Astrocyte (in vitro differentiated cells and primary cell): ENCODE results near the gene CWC27. TPM values are rescaled to one million over a fixed set of nuclear protein-coding genes. Genes with fewer than 3 reads are reported as not detected.

Experiments
- DNase-seq: peaks from one replicate; pipeline ENCODE4 v3.0.0-alpha.2; 2010; ENCODE audit warnings: low read depth
- FAIRE-seq: peaks from 2 replicates; lab custom pipeline; 2011; peaks lifted over from hg19 to GRCh38; lab: Jason Lieb, UNC
- H2AFZ ChIP-seq: 2 replicates; pipeline ENCODE4 v1.6.0; 2012; ENCODE audit warnings: low read depth, low read length, inconsistent platforms
- H3K27ac ChIP-seq: 2 replicates; pipeline ENCODE4 v1.5.1; 2011; ENCODE audit warnings: low read depth, low read length, inconsistent platforms
- H3K27me3 ChIP-seq: 2 replicates; pipeline ENCODE4 v1.6.0; 2011; ENCODE audit warnings: low read length, inconsistent platforms; ENCODE audit not compliant: insufficient read depth
- H3K36me3 ChIP-seq: 2 replicates; pipeline ENCODE4 v1.5.1; 2011; ENCODE audit warnings: low read length, inconsistent platforms; ENCODE audit not compliant: insufficient read depth
- H3K4me1 ChIP-seq: 2 replicates; pipeline ENCODE4 v1.5.1; 2011; ENCODE audit warnings: low read length, inconsistent platforms; ENCODE audit not compliant: insufficient read depth
- H3K4me2 ChIP-seq: 2 replicates; pipeline ENCODE4 v1.6.0; 2012; ENCODE audit warnings: low read length, inconsistent platforms
- H3K4me3 ChIP-seq: 2 replicates; pipeline ENCODE4 v1.5.1; 2011; ENCODE audit warnings: low read depth, mild to moderate bottlenecking, low read length, inconsistent platforms; ENCODE audit not compliant: insufficient read depth
- H3K79me2 ChIP-seq: 2 replicates; pipeline ENCODE4 v1.6.0; 2012; ENCODE audit warnings: mild to moderate bottlenecking, low read length, inconsistent platforms; ENCODE audit not compliant: insufficient read depth
- H3K9ac ChIP-seq: 2 replicates; pipeline ENCODE4 v1.6.0; 2012; ENCODE audit warnings: mild to moderate bottlenecking, low read length, inconsistent platforms
- H3K9me3 ChIP-seq: 2 replicates; pipeline ENCODE4 v1.5.1; 2012; ENCODE audit warnings: low read depth, mild to moderate bottlenecking, low read length, inconsistent platforms; ENCODE audit not compliant: insufficient read depth
- H4K20me1 ChIP-seq: 2 replicates; pipeline ENCODE4 v1.6.0; 2012; ENCODE audit warnings: low read length, inconsistent platforms; ENCODE audit not compliant: insufficient read depth
- H3K27ac Mint-ChIP-seq: one replicate; pipeline ENCODE4 v1.8.0; 2021; ENCODE audit warnings: mild to moderate bottlenecking, mixed read lengths; ENCODE audit not compliant: unreplicated experiment
- H3K27me3 Mint-ChIP-seq: one replicate; pipeline ENCODE4 v1.8.0; 2021; ENCODE audit warnings: low read depth, mixed read lengths; ENCODE audit not compliant: unreplicated experiment
- H3K36me3 Mint-ChIP-seq: one replicate; pipeline ENCODE4 v1.8.0; 2021; ENCODE audit warnings: low read depth, mixed read lengths; ENCODE audit not compliant: unreplicated experiment
- H3K4me1 Mint-ChIP-seq: one replicate; pipeline ENCODE4 v1.8.0; 2021; ENCODE audit warnings: low read depth, mixed read lengths; ENCODE audit not compliant: unreplicated experiment
- H3K4me3 Mint-ChIP-seq: one replicate; pipeline ENCODE4 v1.8.0; 2021; ENCODE audit warnings: mild to moderate bottlenecking, moderate library complexity, mixed read lengths; ENCODE audit not compliant: unreplicated experiment
- H3K9me3 Mint-ChIP-seq: one replicate; pipeline ENCODE4 v1.8.0; 2021; ENCODE audit warnings: mild to moderate bottlenecking, mixed read lengths; ENCODE audit not compliant: unreplicated experiment
- CTCF ChIP-seq: IDR thresholded peaks from 2 replicates; pipeline ENCODE4 v1.5.1; 2011; ENCODE audit warnings: low read depth, mild to moderate bottlenecking, inconsistent platforms, low read length, moderate library complexity; ENCODE audit not compliant: insufficient read depth
- EZH2 ChIP-seq: IDR thresholded peaks from 2 replicates; pipeline ENCODE4 v1.6.1; 2012; ENCODE audit warnings: mild to moderate bottlenecking, low read length, inconsistent platforms; ENCODE audit not compliant: insufficient read depth
- total RNA-seq: library from RNA; stranded (reverse); gene quantifications from 2 replicates; pipeline ENCODE4 v1.2.1, GENCODE V29; 2021

Gene CWC27
- total RNA-seq, 1 donor from 2014 or later: 25.7 TPM

DNA sequence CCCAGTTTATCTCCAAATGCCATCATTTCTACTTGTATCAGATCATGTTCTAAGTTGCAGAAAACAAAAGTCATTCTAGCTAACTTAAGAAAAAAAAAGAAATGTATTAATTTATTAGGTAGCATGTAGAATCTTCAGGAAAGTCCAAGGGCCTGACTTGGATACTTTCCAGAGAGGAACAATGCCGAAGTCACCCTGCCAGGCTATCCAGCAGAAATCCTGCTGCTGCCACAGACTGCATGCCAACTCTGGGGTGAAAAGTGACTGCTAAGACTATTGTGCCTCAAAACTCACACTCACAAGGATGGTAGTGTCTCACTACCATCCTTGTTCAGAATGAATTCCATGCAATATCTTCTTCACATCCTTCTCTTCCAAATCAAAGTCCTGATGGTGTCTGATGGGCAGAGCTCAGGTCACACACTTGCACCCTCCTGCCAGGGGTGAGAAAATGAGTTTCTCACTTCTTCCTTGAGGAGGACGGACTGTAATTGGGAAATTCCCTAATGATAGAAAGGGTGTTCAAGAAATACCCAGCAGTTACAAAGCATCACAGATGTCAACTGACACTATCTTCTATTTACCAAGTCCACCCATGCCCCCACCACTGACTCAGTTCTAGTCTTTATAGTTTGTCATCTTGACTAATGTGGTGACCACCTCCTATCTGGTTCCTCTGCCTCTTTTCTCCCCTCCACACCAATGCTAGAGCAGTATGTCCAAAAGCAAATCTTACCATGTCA, 279.4 kb downstream of the CWC27 start:
- Histone ChIP-seq H3K4me3 (no peak overlapping the region), H3K4me1 (peaks cover 4% of the 10 kb centered on the region), H3K4me2 (no peak overlapping the region), H3K36me3 (no peaks in the 10 kb centered on the region), H3K79me2 (no peaks in the 10 kb centered on the region), H3K9ac (no peak overlapping the region), H3K9me3 (no peaks in the 10 kb centered on the region), H3K27me3 (no peaks in the 10 kb centered on the region), H2AFZ (no peak overlapping the region), H4K20me1 (no peaks in the 10 kb centered on the region), H3K27ac (no peak overlapping the region)
- peaks cover 8% of the 10 kb centered on the region for H3K4me1 Mint-ChIP-seq
- TF ChIP-seq EZH2: no peak
- no peak for FAIRE-seq
- H3K4me3 Mint-ChIP-seq: no peak overlapping the region
- H3K9me3 Mint-ChIP-seq: peaks cover 4% of the 10 kb centered on the region
- no peak for DNase-seq
- H3K27me3 Mint-ChIP-seq: no peaks in the 10 kb centered on the region
- no peak overlapping the region for H3K27ac Mint-ChIP-seq
- no peaks in the 10 kb centered on the region for H3K36me3 Mint-ChIP-seq

DNA sequence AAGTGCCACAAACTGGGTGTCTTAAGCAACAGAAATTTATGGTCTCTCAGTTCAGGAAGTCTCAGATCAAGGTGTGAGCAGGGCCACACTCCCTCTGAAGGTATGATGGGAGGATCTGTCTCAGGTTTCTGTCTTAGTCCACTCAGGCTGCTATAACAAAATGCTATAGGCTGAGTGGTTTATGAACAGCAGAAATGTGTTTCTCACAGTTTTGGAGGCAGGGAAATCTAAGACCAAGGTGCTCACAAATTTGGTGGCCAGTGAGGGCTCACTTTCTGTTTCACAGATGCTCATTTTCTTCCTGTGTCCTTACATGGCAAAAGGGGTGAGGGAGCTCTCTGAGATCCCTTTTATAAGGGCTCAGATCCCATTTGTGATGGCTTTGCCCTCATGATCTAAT, 281.4 kb downstream of the CWC27 start:
- no peaks in the 10 kb centered on the region for H4K20me1 ChIP-seq
- H3K9ac ChIP-seq: no peak overlapping the region
- Mint-ChIP-seq H3K4me1 (peaks cover 8% of the 10 kb centered on the region), H3K9me3 (peaks cover 2% of the 10 kb centered on the region), H3K27ac (no peak overlapping the region), H3K27me3 (no peaks in the 10 kb centered on the region), H3K4me3 (no peak overlapping the region), H3K36me3 (no peaks in the 10 kb centered on the region)
- peaks cover 4% of the 10 kb centered on the region for H3K4me1 ChIP-seq
- TF ChIP-seq EZH2 (no peak), CTCF (no peak)
- FAIRE-seq: no peak
- H3K27ac ChIP-seq: no peak overlapping the region
- no peaks in the 10 kb centered on the region for H3K27me3 ChIP-seq
- no peaks in the 10 kb centered on the region for H3K79me2 ChIP-seq
- H3K36me3 ChIP-seq: no peaks in the 10 kb centered on the region
- H2AFZ ChIP-seq: peak overlapping the region; percentile 28
- no peak overlapping the region for H3K4me2 ChIP-seq
- H3K4me3 ChIP-seq: no peak overlapping the region
- H3K9me3 ChIP-seq: no peaks in the 10 kb centered on the region
- DNase-seq: no peak

DNA sequence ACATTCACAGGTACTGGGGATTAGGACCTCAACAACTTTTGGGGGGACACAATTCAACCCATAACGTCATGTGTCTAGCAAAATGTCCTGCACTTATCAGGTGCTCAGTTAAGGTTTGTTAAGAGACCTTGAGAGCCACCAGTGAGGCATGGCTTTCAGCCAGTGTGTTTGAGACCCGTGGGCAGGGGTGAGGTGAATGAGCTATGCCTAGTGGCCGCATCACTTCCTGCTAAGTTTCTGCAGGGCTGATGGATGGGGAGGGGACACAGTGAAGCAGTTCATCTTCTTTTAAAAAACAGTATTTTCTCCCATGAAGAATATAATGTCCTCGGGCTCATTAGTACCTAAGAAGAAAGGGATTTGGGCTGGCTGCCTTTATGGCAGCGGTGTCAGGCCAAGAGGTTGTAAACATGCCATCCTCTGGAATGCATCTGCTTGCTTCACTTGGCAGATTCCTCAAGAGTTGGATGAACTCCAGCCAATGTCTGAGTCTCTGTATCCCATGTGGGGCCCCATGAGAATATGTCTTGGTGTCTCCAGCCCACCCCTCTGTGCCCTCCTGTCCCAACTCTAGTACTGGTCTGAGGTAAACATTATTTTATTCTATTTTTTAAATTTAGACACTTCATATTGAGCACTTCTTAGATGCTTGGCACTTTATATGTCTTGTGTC, 282.2 kb downstream of the CWC27 start:
- H3K4me3 Mint-ChIP-seq: no peak overlapping the region
- no peak overlapping the region for H3K4me2 ChIP-seq

More for the DNA sequence above, 282.2 kb downstream of the CWC27 start:
- Histone ChIP-seq H3K9me3 (no peaks in the 10 kb centered on the region), H3K27ac (no peak overlapping the region), H3K4me3 (no peak overlapping the region), H3K36me3 (no peaks in the 10 kb centered on the region), H3K9ac (no peak overlapping the region), H3K4me1 (peaks cover 4% of the 10 kb centered on the region), H4K20me1 (no peaks in the 10 kb centered on the region), H3K27me3 (no peaks in the 10 kb centered on the region), H3K79me2 (no peaks in the 10 kb centered on the region), H2AFZ (no peak overlapping the region)
- Mint-ChIP-seq H3K27me3 (no peaks in the 10 kb centered on the region), H3K4me1 (peaks cover 11% of the 10 kb centered on the region), H3K36me3 (no peaks in the 10 kb centered on the region), H3K27ac (no peak overlapping the region), H3K9me3 (peaks cover 2% of the 10 kb centered on the region)
- FAIRE-seq: no peak
- no peak for DNase-seq
- TF ChIP-seq EZH2: no peak
- TF ChIP-seq CTCF: no peak
